Measurements from ENCODE around the gene MYBL2.

MYBL2 gene

DNA sequence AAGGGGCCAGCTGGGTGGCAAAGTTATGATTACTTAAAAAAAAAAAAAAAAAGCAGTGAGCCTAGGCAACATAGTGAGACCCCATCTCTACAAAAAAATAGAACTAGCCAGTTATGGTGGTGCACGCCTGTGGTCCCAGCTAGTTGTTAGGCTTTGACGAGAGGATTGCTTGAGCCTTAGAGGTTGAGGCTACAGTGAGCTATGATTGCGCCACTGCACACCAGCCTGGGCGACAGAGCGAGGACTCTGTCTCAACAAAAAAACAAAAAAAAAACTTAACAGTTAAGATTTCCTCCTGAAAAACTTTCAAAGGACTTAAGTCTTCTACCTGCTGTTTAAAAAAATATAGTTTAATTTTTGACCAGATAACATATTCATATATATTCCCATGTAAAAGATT, 57.5 kb downstream of the MYBL2 start:
- no peak for DNase-seq

DNA sequence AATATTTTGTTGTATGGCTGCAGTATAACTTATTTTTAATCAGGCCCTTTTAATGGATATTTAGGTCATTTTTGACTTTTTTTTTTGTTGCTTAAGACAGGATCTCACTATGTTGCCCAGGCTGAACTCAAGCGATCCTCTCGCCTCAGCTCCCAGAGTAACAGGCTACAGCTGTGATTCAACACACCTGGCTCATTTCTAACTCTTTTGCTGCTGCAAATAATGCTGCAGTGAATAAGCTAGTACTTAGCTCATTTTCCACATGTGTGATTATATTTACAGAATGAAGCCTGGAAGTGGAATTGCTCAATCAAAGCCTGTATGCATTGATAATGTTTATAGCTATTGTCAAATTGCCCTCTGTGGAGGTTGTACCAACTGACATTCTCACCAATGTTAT, 58.8 kb downstream of the MYBL2 start:
- DNase-seq = no peak

- no peak for DNase-seq
Measured at GRCh38 chr20:43726333-43726732, 59.4 kb downstream of the MYBL2 start.

- DNase-seq = no peak
Measured at GRCh38 chr20:43726811-43727338, 60.0 kb downstream of the MYBL2 start, which contains the start of gene GTSF1L. Gene GTSF1L (minus strand): TSS chr20:43727002. CDS start chr20:43726694, 308 bp downstream.

GRCh38 chr20:43727980-43728590, 61.2 kb downstream of the MYBL2 start:
- DNase-seq = no peak

DNA sequence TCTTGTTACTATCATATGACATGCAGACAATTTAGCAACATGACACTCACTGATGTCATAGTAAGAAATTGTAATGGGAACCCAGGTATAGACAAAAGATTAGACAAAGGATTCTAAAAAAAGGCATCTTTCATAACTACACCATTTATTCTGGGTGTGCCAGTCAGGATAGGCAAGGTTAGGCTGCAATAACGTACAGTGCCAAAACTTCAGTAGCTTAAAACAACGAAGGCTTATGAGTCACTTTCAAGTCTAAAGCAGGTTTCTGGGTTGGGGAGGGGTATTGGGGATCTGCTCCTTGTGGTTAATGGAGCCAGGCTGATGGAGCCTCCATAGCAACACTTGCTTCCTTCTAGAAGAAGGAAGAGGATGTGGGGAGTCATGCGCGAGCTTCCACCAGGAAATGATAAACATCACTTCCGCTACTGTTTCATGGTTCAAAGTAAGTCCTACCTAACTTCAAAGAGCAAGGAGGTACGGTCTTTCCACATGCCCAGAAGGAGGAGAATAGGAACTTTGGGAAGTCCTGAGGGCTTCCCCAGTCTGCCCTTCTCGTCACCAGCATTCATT, 61.9 kb downstream of the MYBL2 start:
- DNase-seq = no peak

- DNase-seq = no peak
Measured at GRCh38 chr20:43731469-43731868, 64.6 kb downstream of the MYBL2 start.

DNA sequence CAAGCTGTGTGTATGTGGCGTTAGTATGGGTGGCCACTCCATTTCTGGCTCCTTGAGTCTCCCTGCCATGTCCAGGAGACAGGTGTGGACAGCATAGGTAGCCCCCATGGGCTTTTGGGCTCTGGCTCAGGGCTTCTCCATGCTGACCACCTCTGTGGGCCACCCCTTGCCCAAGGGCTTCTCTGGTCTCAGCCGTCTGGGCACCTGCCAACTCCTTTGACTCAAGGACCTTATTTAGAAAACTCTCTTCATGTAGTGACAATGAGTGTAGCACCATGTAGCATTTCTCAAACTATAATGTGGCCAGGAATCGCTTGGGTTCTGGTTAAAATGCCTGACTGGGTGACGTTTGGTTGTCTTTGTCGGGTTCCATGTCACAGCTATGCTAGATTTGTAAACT, 65.0 kb downstream of the MYBL2 start:
- no peak for DNase-seq

DNA sequence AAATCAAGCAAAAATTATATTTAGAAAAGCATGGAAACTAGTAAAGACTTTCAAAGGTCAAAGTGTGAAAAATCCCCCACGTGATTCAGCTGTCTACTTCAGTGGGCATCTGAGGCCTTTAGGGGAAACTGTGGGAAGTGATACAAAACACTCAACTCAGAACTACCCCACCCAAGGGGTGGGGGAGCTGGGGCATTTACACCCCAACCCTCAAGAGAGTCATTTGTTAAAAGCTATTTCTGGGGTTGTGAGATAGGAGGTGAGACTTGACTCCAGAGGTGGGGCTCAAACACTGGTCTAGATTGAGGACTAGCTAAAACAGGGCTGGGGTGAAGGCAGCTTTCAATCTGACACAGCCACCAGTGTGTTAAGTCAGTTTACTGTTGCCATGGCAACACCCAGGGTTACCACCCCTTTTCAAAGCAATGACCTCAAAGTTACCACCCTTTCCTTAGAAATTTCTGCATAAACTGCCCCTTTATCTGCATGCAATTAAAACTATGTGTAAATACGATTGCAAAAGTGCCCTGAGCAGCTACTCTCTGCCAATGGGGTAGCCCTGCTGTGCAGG, 69.8 kb downstream of the MYBL2 start:
- no peak for DNase-seq

DNA sequence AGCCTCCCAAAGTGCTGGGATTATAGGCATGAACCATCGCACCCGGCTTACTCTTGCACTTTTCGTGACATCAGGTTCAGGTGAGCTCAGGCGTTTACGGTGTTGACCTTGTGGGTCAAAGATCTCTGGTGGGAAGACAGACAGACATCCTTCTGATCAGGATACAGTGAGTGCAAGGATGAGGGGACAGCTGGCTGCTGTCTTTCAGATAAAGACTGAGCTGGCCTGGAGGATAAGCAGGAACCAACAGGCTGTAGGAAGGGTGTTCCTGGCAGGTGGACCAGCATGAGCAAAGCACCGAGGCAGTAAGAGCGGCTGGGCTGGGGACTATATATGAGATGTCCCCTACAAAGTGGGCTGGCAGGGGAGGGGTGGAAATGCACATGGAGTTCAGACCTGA, 71.0 kb downstream of the MYBL2 start:
- no peak for DNase-seq

- peak; percentile 14 for DNase-seq
Measured at GRCh38 chr20:43739148-43739749, 72.3 kb downstream of the MYBL2 start.

GRCh38 chr20:43740642-43741041, 73.7 kb downstream of the MYBL2 start:
- DNase-seq = no peak

- DNase-seq = peak; percentile 44
Measured at GRCh38 chr20:43744151-43744611, 77.3 kb downstream of the MYBL2 start.

DNA sequence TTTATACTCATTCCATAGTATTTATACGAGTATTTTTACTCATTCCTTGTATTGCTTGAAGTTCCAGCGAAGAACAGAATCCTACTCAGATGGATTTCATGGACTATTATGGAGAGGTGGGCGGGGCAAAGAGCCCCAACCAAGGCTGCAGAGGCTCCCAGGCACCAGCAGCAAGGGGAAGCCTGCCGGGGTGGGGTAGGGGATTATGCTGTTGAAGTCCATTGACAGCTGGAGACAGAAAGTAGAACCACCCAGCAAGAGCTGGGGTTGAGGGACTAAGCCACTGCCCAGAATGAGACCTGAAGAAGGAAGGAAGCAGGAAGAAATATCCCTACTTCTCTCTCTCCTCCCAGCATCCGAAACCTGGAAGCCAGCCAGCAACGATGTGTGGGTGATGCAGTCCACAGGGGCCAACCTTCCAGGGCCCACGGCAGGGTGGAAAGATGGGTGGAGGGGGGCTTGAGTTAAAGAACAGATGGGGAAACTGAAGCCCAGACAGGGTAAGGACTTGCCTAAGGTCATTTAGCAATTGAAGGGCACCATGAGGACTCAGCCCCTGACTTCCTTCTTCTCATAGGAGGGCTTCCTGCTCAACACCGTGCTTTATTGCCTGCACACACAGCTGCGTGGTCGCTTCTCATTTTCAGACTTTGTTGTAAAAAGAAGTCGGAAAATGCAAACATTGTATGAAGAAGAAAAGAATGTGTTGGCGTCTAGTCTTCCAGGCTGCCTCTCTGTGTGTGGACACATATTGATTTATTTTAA, 78.2 kb downstream of the MYBL2 start:
- no peak for DNase-seq

DNA sequence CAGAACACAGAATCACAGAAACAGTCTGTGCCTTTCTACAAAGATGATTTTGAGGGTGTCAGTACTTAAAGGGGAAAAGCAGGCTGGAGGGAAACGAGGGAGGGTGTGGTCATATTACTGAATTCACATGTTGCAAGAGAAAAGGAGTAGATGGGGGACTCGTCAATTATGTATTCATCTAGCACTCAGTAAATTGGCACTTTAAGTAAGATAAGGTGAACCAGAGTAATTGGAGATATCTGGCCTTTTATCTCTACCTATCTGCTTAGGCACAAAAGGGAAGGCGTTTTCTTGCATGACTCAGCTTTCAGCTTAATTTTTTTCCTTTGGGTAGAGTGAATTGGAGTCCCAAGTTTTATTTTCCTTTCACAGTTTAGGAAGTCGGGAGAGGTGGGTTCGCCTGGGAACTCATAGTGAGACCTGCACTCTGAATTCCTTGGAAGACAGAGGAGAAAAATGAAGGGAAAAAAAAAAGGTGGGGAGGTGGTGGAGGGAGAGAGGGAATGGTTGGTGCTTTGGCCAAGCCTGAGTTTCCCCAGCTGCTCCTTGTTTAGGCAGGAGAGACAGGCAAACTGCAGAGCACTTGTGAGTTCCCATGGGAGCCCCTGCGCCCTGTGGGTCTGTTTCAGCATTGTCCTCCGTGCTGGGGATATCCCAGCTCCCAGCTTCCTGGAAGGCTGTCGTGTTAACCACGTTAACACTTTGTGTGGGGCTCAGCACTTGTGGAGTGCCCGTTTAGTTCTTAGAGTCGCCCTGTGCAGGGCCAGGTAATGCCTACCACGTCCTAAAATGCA, 79.6 kb downstream of the MYBL2 start:
- peak; percentile 81 for DNase-seq

GRCh38 chr20:43748274-43748673, 81.4 kb downstream of the MYBL2 start:
- DNase-seq = no peak

GRCh38 chr20:43749734-43750294, 82.9 kb downstream of the MYBL2 start:
- DNase-seq = peak; percentile 48

DNA sequence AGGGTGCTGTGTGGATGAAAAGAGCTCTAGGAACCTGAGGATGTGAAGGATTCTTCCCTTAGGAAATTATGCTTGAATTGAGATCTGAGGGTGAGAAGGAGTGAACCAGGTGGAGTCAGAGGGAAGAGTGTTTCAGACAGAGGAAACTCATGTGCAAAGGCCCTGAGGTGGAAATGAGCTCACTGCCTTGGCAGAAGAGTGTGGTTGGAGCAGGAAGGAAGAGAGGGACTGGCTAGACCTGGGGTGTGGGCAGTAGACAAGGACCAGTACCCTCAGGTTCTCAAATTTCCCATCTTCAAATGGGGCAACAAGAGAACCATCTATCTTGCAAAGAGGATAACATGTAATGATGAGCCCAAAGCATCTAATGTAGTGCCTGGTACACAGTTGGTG, 83.9 kb downstream of the MYBL2 start:
- DNase-seq = no peak

GRCh38 chr20:43751167-43752050, 84.5 kb downstream of the MYBL2 start:
- DNase-seq = no peak

GRCh38 chr20:43752051-43752360, 85.1 kb downstream of the MYBL2 start:
- no peak for DNase-seq

All from NCI-H1092 treated with DMSO at 0.1 percent for 48 hours (cell line).